GM10266 (cell line): ENCODE results near the gene DNAJC10.
A peak's percentile ranks its signal among the peaks of the same experiment; 100 is the strongest.

ENCODE experiments used
- DNase-seq: peaks from one replicate; pipeline ENCODE4 v3.0.0; 2012; ENCODE audit errors: extremely low spot score
- CTCF ChIP-seq: IDR thresholded peaks from 2 replicates; pipeline ENCODE4 v1.5.1; 2012; ENCODE audit warnings: mild to moderate bottlenecking, low read depth; ENCODE audit not compliant: control insufficient read depth, insufficient read depth; ENCODE audit errors: missing control alignments

Gene DNAJC10

GRCh38 chr2:182715892-182716649 is at the start of gene DNAJC10:
Gene DNAJC10, plus strand, starts transcription at chr2:182716257. Its CDS starts 1,830 bp downstream, at chr2:182718087.
- TF ChIP-seq CTCF = no peak
- DNase-seq = peak; percentile 87

- peak; percentile 20 for DNase-seq
- peak; percentile 56 for TF ChIP-seq CTCF
Measured at GRCh38 chr2:182666674-182667314, 49.3 kb upstream of the DNAJC10 start.

- DNase-seq = no peak
- no peak for TF ChIP-seq CTCF
Measured at GRCh38 chr2:182667315-182667695, 48.8 kb upstream of the DNAJC10 start.

GRCh38 chr2:182668671-182669070 is 47.4 kb upstream of the DNAJC10 start:
- DNase-seq = no peak
- no peak for TF ChIP-seq CTCF

GRCh38 chr2:182672466-182673165 is 43.4 kb upstream of the DNAJC10 start:
- no peak for DNase-seq
- no peak for TF ChIP-seq CTCF

GRCh38 chr2:182680837-182681236 is 35.2 kb upstream of the DNAJC10 start:
- TF ChIP-seq CTCF = no peak
- no peak for DNase-seq
